RWPE2 (cell line): ENCODE measurements around the gene DBH.
"Not testable (repeated sequence)": the region's sequence is repeated elsewhere in the genome, so short reads cannot be mapped to it uniquely, and the experiment has no call there.

Experiments used
- ATAC-seq: fragments of 200-7000 bp; cut with Tn5 transposase; 3 replicates; pipeline ENCODE4 v1.9.1; 2021; ENCODE audit warnings: low read depth
- DNase-seq: peaks from one replicate; pipeline ENCODE4 v3.0.0-alpha.2; 2020; ENCODE audit warnings: low spot score
- H3K27ac ChIP-seq: fragments of 450-650 bp; 2 replicates; pipeline ENCODE4 v1.5.1; 2017; ENCODE audit warnings: mild to moderate bottlenecking; ENCODE audit not compliant: poor library complexity, severe bottlenecking
- H3K27me3 ChIP-seq: fragments of 250-450 bp; sonication (Bioruptor Pico); 2 replicates; pipeline ENCODE4 v1.5.1; 2021; ENCODE audit warnings: mild to moderate bottlenecking, moderate library complexity; ENCODE audit not compliant: insufficient read depth, poor library complexity, severe bottlenecking
- H3K36me3 ChIP-seq: fragments of 250-450 bp; sonication (Bioruptor Pico); 2 replicates; pipeline ENCODE4 v1.5.1; 2020; ENCODE audit warnings: low read depth, mild to moderate bottlenecking, moderate library complexity
- H3K4me1 ChIP-seq: fragments of 250-450 bp; sonication (Bioruptor Pico); 2 replicates; pipeline ENCODE4 v1.5.1; 2021; ENCODE audit warnings: mild to moderate bottlenecking, moderate library complexity; ENCODE audit not compliant: insufficient read depth, poor library complexity, severe bottlenecking
- H3K4me3 ChIP-seq: fragments of 250-450 bp; sonication (Bioruptor Pico); 2 replicates; pipeline ENCODE4 v1.5.1; 2021; ENCODE audit warnings: mild to moderate bottlenecking, moderate library complexity; ENCODE audit not compliant: severe bottlenecking
- H3K9me3 ChIP-seq: fragments of 250-450 bp; sonication (Bioruptor Pico); 2 replicates; pipeline ENCODE4 v1.5.1; 2021; ENCODE audit warnings: mild to moderate bottlenecking, moderate library complexity; ENCODE audit not compliant: severe bottlenecking
- CTCF ChIP-seq: fragments of 450-650 bp; IDR thresholded peaks from one replicate; pipeline ENCODE4 v1.5.1; 2017; ENCODE audit warnings: mild to moderate bottlenecking, moderate library complexity; ENCODE audit not compliant: poor library complexity, severe bottlenecking

Gene DBH

DNA sequence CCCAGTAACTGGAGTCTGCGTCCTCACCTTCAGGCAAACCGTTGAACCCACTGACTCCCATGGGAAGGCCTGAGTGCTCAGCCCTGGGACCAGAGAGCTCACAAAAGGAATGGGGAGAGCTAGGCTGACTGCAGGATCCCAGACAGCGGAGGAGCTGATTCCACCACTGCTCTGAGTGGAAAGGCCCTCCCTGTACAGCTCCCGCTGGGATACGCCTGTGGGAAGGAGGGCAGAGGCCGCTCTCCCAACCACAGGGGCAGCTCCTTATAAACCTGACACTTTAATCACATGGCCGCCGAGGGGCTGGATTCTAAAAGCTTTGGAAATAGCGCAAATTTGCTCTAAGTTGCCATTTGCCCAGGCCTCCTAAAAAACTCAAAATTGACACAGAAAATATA lies 37.1 kb downstream of the DBH start:
- Histone ChIP-seq H3K4me3 (no peak overlapping the region), H3K27ac (no peak overlapping the region), H3K9me3 (no peaks in the 10 kb centered on the region), H3K36me3 (no peaks in the 10 kb centered on the region), H3K4me1 (no peaks in the 10 kb centered on the region), H3K27me3 (peaks cover 3% of the 10 kb centered on the region)
- TF ChIP-seq CTCF = no peak
- DNase-seq = no peak
- no peak; the same call in 2 of the 3 replicates for ATAC-seq

GRCh38 chr9:133674091-133674490 lies 37.9 kb downstream of the DBH start:
- Histone ChIP-seq H3K4me3 (no peak overlapping the region), H3K27me3 (peaks cover 3% of the 10 kb centered on the region), H3K36me3 (no peaks in the 10 kb centered on the region), H3K4me1 (no peaks in the 10 kb centered on the region), H3K27ac (no peak overlapping the region), H3K9me3 (no peaks in the 10 kb centered on the region)
- ATAC-seq (no peak), DNase-seq (no peak)
- TF ChIP-seq CTCF = no peak

- not testable (repeated sequence) for H3K9me3 ChIP-seq, DNase-seq, H3K36me3 ChIP-seq, H3K27ac ChIP-seq, H3K27me3 ChIP-seq, H3K4me1 ChIP-seq, H3K4me3 ChIP-seq, ATAC-seq
Observed at GRCh38 chr9:133675796-133676195, 39.6 kb downstream of the DBH start.

DNA sequence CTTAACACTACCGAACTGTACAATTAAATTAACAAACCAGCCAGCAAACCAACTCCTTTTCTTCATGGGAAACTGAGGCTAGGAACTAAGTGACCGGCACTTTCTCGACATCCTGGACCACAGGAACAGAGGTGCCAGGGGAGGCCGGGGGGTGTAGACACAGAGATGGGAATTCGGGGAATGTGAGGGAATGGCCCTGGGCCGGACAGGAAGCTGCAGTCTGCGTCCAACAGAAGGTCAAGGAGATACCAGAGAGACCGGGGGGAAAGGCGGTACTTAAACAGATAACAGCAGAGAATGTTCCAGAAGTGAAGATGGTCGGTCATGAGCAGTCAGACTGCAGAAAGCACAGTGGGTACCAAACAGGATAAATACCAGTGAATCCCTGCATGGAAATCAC lies 40.3 kb downstream of the DBH start:
- H3K36me3 ChIP-seq = no peaks in the 10 kb centered on the region
- H3K27ac ChIP-seq = no peak overlapping the region
- no peaks in the 10 kb centered on the region for H3K4me1 ChIP-seq
- DNase-seq (no peak), ATAC-seq (no peak)
- no peak for TF ChIP-seq CTCF
- peaks cover 3% of the 10 kb centered on the region for H3K27me3 ChIP-seq
- no peaks in the 10 kb centered on the region for H3K9me3 ChIP-seq
- no peak overlapping the region for H3K4me3 ChIP-seq

GRCh38 chr9:133677126-133678010 lies 41.2 kb downstream of the DBH start:
- H3K4me1 ChIP-seq = no peaks in the 10 kb centered on the region
- H3K27me3 ChIP-seq = peaks cover 3% of the 10 kb centered on the region

More at GRCh38 chr9:133677126-133678010, 41.2 kb downstream of the DBH start:
- DNase-seq (no peak), ATAC-seq (no peak)
- H3K36me3 ChIP-seq = no peaks in the 10 kb centered on the region
- H3K9me3 ChIP-seq = no peaks in the 10 kb centered on the region
- no peak overlapping the region for H3K27ac ChIP-seq
- H3K4me3 ChIP-seq = no peak overlapping the region
- TF ChIP-seq CTCF = no peak
